NCI-H526 (cell line): Measurements from ENCODE around the gene SIX2.

Experiments
- DNase-seq, 2 experiments: peaks; one replicate each; lab custom pipeline; 2025; lab: John Stamatoyannopoulos, UW

SIX2 gene

DNA sequence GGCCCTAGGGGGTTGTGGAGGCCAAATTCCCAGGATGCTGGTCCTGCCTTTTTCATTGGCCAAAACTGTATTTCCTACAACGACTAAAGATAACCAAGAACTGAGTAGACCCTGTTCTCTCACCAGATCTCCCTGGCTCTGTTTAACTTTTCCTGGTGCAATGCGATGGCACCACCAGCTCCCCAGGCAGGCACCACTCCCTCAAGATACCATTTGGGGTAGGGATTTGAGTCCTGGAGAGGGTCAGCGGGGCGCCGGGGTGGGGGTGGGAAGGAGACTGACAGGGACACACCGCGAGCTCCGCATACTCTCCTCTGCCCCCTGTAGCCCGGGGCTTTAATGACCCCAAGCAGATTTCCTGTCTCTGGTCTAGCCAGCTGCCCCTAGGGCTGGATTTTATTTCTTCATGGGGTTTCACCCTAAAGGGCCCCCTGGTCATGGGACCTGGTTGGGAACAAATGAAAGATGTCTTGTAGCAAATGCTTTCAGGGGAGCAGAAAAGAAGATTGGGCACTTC, 7.3 kb downstream of the SIX2 start:
- no peak for DNase-seq

DNA sequence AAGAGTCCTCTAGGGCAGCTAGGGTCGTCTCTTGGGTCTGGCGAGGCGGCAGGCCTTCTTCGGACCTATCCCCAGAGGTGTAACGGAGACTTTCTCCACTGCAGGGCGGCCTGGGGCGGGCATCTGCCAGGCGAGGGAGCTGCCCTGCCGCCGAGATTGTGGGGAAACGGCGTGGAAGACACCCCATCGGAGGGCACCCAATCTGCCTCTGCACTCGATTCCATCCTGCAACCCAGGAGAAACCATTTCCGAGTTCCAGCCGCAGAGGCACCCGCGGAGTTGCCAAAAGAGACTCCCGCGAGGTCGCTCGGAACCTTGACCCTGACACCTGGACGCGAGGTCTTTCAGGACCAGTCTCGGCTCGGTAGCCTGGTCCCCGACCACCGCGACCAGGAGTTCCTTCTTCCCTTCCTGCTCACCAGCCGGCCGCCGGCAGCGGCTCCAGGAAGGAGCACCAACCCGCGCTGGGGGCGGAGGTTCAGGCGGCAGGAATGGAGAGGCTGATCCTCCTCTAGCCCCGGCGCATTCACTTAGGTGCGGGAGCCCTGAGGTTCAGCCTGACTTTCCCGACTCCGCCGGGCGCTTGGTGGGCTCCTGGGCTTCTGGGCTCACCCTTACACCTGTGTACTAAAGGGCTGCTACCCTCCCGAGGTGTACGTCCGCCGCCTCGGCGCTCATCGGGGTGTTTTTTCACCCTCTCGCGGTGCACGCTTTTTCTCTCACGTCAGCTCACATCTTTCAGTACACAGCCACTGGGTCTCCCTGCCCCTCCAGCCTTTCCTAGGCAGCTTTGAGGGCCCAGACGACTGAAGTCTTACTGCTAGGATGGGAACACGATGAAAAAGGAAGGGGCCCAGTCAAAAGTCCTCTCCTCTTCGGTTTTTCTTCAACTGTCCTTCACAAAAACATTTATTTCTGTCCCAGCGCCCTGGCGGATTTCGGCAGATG, 8.1 kb downstream of the SIX2 start:
- DNase-seq = no peak

DNA sequence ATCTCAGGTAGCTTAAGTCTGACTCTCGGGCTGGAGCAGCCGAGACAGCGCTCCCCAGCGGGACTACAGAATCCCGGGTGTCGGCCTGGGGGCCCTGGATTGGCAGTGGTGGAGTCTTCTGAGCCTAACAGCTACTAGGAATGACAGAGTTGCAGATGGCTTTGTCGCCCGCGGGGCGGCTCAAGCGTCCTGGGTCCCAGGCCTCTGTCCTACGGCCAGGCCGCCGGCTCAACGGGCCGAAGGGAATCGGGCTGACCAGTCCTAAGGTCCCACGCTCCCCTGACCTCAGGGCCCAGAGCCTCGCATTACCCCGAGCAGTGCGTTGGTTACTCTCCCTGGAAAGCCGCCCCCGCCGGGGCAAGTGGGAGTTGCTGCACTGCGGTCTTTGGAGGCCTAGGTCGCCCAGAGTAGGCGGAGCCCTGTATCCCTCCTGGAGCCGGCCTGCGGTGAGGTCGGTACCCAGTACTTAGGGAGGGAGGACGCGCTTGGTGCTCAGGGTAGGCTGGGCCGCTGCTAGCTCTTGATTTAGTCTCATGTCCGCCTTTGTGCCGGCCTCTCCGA, 8.8 kb downstream of the SIX2 start:
- DNase-seq = no peak

DNA sequence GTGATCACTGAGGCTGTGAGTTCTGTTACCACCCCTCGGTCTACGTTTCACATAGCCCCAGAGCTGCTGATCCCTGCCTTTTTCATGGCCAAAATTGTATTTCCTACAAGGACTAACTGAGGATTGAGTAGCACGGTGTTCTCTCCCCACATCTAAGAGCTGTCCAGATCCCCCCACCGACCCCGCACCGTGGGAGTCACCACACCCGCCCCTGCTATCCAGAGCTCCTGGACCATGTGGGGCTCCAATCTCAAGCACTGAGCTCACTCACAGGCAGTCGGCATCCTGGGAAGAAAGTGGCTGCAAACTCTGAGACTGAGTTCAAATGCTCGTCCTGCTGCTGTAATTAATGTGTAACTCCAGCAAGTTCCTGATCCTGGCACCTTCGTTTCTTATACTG, 9.7 kb downstream of the SIX2 start:
- DNase-seq = no peak

DNA sequence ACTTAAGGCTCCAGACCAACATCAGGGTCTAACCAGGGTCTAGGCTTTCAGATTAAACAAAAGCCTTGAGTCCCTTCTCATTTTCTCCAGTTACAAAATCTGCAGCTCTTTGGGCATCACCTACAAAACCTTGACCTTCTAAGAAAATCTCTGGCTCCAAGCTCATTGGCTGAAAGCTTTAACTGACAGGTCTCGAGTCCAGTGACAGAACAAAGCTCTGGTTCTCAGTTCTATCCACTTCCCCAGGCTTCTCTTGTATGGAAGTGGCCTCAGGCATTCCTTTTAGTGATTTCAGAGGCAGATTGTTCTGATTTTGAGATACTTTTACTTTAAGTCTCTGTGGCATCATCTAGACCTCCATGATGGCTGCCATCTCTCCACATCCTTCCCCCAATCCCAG, 11.3 kb downstream of the SIX2 start:
- no peak for DNase-seq

DNA sequence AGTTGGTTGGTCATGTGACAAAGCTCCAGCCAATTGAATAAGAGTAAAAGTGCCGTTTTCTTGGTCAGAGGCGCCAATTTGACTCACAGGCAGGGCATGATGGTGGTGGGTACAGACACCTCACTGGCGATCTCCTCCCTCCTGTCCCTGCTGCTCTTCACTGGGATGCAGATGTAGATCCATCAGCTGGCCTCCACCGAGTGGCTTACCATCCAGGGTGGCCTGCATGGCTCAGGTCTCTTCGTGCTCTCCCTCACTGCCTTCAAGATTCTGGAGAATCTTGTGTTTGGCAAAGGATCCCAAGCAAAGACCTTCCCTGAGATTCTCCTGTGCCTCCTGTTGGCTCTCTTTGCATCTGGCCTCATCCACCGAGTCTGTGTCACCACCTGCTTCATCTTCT, 12.9 kb downstream of the SIX2 start:
- no peak for DNase-seq

DNA sequence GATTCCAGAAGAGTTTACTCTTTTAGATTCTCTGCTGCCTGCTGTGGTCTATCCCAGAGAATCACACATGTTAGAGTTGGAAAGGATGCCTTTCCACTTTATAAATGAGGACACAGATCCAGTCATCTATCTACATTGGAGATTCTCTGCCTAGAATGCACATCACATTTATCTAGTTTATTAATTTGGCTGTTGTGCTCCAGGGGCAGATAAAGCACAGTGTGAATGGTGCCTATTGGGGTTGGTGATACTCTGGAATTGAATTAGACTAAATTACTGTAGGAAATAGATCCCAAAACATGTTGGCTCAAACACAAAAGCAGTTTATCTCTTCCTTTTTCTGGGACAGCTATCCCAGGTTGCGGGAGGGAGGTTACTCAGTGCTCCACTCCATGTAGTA, 14.9 kb downstream of the SIX2 start:
- DNase-seq = no peak

DNA sequence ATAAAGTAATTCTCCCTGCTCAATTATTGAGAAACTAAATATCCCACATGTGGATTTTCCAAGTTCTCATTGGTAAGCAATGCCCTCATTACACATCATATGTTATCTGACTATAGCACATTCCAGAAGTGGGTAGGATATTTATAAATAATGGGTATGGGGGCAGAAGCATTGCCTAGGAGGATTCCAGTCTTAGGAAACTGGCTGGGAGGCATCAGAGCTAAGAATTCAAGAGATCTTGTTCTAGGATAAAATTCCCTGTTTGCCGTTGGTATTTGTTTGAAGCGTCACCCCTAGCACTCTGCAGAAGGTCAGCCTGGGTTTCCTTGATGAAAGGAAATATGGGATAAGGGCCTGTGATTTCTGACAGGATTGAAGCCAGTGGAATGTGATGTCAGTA, 20.1 kb downstream of the SIX2 start:
- no peak for DNase-seq

DNA sequence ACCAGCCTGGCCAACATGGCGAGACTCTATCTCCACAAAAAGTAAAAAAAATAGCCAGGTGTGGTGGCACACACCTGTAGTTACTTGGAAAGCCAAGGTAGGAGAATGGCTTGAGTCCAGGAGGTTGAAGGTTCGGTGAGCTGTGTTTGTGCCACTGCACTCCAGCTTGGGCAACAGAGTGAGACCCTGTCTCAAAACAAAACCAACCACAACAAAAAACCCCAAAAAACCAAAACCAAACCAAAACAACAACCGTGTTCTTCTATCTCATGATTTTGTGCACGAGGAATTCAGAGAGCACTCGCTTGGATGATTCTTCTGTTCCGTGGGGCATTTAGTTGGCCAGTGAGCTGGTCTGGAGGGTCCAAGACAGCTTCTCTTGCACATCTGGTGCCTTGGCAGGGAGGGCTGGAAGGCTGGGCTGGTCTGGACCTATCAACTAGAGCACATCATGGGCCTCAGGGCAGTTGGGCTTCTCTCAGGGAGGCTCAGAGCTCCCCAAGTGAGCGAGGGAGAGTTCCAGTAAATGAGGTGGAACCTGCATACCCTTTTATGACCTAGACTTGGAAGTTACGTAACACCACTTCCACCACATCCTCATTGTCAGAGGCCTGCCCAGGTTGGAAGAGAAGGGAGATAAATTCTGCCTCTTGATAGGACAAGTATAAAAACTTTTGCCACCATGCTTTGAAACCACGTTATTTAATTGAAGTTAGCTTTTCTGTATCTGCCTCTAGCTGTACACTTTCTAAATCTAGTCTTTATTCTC, 25.2 kb downstream of the SIX2 start:
- DNase-seq = no peak

DNA sequence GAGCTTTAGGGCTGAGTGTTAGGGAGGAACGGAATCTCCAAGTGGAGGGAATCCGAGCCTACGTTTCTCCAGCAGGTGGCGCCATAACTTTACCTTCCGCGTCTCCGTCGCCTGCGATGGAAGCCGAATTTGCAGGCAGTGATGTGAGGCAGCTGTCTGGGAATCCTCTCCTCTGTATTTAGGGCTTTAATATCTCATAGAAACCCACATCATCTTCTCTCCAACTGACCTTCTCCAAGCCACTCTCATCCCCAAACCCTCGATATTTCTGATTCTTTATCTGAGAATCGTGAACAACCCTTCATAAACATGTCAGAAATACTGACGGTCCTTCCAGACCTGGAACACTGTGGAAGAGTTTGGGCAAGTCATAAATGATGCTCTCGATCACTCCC, 27.5 kb downstream of the SIX2 start:
- DNase-seq = peak; percentile 37 to 83

DNA sequence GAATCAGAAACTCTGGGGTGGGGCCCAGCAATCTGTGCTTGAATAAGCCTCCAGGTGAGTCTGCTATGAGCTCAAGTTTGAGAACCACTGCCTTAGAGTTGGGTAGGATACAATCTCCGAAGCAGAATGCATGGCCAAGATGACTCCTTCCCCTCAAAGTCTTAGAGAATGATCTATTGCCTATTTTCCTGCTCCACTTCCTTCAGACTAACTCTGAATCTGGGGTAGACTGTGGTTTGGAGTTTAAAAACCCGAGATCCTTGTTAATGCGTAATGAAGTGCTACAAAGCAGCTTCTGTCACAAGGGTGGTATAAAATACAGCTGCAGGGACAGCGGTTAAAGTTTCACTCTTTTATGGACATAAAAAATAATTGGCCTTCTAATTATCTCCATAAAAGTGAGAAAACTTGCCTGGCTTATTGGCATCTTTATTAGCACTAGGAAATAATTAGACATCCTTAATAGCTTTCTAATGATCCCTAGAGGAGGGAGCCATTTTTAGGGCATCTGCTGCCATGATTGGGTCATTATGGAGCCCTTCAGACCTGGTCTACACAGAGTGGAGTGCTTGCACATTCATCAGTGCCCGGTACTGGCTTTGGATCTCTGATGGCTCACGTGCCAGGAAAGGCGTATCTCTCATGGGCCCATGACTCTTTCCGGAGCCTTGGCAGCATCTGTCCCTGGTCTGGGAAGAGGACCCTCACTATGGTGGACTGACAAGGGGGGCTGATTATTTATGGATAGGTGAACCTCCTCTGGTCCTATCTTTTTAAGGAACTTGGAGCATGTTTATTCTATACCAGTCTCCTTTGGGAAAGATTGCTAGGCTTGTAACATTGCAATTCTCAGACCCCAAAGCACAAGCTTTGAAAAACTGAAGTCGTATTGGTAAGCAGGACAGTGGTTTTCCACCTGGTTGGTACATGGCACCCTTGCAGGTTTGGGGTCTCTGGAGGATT, 28.2 kb downstream of the SIX2 start:
- no peak for DNase-seq

DNA sequence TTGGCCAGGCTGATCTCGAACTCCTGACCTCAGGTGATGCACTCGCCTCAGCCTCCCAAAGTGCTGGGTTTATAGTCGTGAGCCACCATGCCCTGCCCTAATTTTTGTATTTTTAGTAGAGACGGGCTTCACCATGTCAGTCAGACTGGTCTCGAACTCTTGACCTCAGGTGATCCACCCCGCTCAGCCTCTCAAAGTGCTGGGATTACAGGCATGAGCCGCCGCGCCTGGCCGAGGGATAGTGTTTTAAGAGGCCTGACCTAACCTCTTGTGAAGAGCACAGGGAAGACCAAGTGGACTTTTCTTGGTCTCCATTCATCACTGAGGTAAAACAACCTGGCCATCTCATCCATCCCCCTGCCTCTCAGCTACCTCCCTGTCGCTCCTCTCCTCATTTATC, 29.7 kb downstream of the SIX2 start:
- no peak for DNase-seq

DNA sequence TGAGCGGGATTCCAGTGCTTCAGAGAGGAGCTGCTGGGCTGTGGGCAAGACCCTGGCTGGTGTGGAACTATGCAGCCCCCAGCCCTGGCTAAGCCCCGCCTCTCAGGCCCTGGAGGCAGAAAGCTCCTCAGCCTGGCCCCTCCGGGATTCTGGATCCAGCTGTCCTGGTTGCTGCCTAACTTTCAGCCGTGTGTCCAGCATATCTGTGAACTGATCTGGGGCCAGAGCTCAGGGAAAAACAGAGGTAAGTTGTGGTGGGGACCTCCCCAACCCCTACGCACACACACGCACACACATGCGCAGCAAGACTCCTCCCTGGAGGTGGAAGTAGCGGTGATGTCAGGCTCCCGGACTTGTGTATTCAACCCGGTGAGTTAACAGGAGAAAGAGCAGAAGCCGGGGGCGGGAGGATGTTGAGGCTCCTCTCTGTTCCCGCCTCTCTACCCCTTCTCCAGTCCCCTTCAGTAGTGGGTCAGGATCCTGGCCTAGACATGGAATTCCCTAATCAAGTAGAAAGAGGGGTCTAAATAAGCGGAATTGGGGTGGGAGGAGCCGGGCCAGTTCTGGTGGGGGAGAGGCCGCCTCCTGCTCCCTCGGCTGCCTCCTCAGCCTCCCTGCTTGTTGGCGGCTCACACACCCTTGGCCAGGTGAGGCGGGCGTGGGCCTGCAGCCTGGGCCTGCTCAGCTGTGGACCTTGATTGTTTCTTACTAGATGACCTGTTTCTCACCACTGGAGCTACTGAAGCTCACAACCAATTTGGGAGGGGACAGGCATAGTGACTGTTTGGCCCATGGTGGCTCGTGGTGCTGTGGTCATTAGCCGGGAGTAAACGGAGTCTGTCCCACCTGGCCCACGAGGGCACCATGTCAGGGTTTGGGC, 33.4 kb downstream of the SIX2 start:
- no peak for DNase-seq

DNA sequence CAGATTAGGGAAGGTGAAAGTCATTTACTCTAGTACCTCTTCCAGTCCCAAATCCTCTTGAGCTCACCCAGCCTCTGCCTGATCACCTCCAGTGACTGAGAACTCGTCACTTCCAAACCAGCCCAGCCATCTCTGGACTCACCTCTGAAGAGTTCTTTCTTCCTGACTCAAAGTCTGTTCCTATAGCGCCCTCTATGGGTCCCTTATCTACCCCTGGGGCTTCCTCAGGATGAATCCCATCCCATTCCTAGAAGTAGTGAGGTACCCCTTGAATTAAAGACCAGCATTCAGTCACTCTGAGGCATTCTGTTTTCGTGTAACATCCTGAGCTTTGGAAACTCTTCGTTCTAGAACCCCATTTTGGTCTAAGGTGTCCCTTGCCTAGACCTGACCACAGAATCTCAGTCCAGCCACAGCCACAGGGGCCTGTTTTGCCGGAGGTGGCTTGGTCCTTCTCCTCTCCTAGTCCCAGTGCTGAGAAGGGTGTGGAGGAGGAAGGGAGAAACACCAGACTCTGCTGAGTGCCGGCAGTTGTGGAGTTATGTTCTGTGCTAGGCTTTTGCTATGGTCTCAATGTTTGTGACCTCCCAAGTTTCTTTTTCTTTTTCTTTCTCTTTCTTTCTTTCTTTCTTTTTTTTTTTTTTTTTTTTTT, 35.1 kb downstream of the SIX2 start:
- peak; percentile 32 to 88 for DNase-seq

DNA sequence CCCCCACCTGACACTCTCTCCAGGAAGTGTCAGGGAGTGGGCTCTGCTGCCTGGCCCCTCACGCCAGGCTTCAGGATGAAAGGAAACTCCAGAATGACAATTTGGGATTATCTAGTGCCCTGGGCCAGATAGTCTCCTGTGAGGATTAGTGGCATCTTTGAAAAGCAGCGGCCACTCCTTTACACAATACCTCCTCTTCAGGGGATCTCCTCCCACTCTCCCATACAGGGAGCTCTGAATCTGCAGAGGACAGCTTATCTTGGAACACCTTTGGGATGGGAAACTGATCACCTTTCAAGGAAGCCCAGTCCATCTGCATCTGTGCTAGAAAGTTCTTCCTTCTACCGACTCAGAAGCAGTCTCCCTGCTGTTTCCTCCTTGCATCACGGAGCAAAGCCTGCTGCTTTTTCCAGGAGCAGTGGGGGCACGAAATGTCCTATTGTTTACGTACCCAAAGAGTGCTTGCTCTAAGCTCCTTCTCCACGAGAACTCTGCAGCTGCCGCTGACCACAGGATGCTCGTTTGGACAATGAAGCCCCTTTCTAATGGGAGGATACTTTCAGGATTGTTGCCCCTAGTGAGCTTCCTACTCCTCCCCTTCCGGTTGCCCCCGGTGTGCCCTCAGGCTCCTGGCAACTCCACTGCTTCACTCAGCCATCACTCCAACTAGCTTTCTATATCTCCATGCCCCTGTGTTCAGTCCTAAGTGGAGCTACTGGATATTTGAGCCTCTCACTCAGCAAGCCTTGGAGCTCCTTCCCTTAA, 36.3 kb downstream of the SIX2 start:
- peak in 1 of 2 experiments; percentile 8 for DNase-seq

DNA sequence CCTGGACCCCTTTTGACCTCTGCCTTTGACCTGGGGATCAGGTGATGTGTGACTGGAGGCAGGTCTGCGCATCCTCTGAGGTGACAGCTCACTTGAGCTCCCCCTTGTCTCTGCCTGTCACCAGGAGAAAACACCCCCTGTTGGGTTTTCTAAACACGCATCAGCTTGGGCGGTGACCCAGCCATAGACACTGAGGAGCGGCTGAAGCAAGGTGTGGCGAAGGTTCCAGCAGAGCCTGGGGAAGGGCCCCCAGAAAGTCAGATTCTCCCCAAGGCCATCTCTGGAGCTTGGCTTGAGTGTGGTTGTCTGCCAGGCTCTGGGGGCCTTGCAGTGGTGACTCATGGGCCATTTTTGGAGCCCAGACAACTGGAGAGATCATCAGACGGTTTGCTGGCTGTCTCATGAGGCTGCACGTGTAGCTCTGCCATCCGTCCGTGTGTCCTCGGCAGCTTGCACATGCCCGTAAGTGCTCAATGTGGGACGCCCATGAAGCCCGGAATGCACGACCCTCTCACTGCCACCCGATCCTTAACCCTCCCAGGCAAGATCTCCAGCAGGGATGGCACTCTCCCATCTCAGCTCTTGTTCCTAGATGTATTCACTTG, 38.3 kb downstream of the SIX2 start:
- DNase-seq = no peak

DNA sequence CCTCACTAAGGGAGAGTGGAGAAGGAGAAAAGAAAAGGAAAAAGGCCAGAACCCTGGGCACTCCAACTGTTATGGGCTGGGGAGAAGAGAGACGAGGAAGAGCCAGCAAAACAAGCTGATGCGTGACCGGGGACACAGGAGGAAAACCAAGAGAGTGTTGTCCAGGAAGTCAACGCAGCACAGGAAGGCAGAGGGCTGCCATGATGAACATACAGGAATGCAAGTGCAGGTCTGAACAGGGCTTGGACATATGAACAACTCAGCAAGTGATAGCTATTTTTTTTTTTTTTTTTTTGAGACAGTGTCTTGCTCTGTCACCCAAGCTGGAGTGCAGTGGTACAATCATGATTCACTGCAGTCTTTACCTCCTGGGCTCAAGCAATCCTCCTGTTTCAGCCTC, 39.3 kb downstream of the SIX2 start:
- no peak for DNase-seq

DNA sequence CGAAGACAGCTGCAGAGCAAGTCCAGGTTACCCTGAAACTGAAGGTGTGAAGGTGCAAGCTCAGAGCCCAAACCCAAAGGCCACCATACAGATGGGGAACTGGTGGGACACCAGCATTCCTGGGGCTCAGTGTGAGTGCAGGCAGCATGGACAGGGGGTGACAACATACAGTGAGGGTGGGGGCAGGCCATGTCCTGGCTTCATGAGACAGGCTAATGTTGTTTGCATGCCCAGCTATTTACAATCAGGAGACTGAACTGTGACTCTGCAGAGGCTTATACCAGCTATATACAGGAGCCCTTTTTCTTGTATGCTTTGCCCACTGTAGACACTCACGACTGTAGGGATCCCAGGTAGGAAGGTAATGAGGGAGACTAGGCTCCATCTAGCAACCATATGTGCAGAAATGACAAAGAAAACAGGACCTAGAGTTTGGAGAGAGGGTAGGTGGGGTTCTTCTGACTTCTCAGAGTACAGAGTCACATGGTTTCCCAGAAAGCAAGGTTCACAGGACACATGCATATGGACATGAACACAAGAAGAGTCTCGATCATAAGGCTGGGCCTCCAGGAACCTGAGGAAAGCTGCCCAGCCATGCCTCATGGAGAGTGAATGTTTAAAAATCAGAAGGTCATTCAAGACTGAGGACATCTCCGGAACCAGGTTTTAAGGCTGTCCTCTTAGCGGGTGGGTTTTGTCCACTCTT, 41.4 kb downstream of the SIX2 start:
- no peak for DNase-seq
